Muscle of back (tissue), 13 donors: Measurements from ENCODE around the gene S100A5. TPM values are rescaled to one million over a fixed set of nuclear protein-coding genes. Genes with fewer than 3 reads are reported as not detected.
"Not testable (repeated sequence)": the region's sequence is repeated elsewhere in the genome, so short reads cannot be mapped to it uniquely, and the experiment has no call there.

Experiments used
- DNase-seq, 3 donors: peaks; one replicate each; pipeline versions ENCODE4 v3.0.0 to v3.0.0-alpha.2; 2013
- long read RNA-seq, 9 donors: transcript quantifications; one replicate each; lab custom pipeline, GENCODE V29; 2026
- polyA plus RNA-seq, 10 donors: library from polyadenylated mRNA; unstranded; fragments of 120-200 nt; gene quantifications; one replicate each; pipeline ENCODE4 v1.2.1, GENCODE V29; 2013; ENCODE audit not compliant: insufficient read length in 10 of 10

Gene S100A5
- polyA plus RNA-seq = under 1 TPM in 5 of 10 donors, not detected in 5; 0.23 to 0.65 (median 0.41) TPM
- long read RNA-seq, donor 1 = 0 reads
- long read RNA-seq, donor 2 = 0 reads
- long read RNA-seq, donor 3 = 0 reads
- long read RNA-seq, donor 4 = 0 reads
- long read RNA-seq, donor 5 = 0 reads
- long read RNA-seq, donor 6 = 0 reads
- long read RNA-seq, donor 7 = 0 reads
- long read RNA-seq, donor 8 = 0 reads
- long read RNA-seq, donor 9 = 0 reads

GRCh38 chr1:153540394-153541361, at the start of gene S100A5:
TSS of gene S100A5 (minus strand) at chr1:153540934. CDS start at chr1:153540191, 743 bp downstream.
- DNase-seq = no peak

- no peak for DNase-seq
Measured at GRCh38 chr1:153588482-153588881, 47.7 kb upstream of the S100A5 start.

GRCh38 chr1:153588033-153588432, 47.3 kb upstream of the S100A5 start:
- DNase-seq = not testable (repeated sequence)

GRCh38 chr1:153587314-153587713, 46.6 kb upstream of the S100A5 start:
- no peak for DNase-seq

GRCh38 chr1:153586347-153586746, 45.6 kb upstream of the S100A5 start:
- DNase-seq = no peak

- no peak for DNase-seq
Measured at GRCh38 chr1:153585006-153585405, 44.3 kb upstream of the S100A5 start.

GRCh38 chr1:153583976-153584375, 43.2 kb upstream of the S100A5 start:
- DNase-seq = no peak

GRCh38 chr1:153583514-153583913, 42.8 kb upstream of the S100A5 start:
- DNase-seq = not testable (repeated sequence)

- DNase-seq = not testable (repeated sequence)
Measured at GRCh38 chr1:153582836-153583235, 42.1 kb upstream of the S100A5 start.

GRCh38 chr1:153578936-153579335, 38.2 kb upstream of the S100A5 start:
- DNase-seq = no peak

- DNase-seq = peak in 1 of 3 donors; percentile 22
Measured at GRCh38 chr1:153578490-153578889, 37.8 kb upstream of the S100A5 start.

GRCh38 chr1:153577624-153578051, 36.9 kb upstream of the S100A5 start:
- no peak for DNase-seq

- no peak for DNase-seq
Measured at GRCh38 chr1:153577138-153577537, 36.4 kb upstream of the S100A5 start.

- not testable (repeated sequence) for DNase-seq
Measured at GRCh38 chr1:153575497-153575896, 34.8 kb upstream of the S100A5 start.

- not testable (repeated sequence) for DNase-seq
Measured at GRCh38 chr1:153575081-153575491, 34.4 kb upstream of the S100A5 start.

GRCh38 chr1:153573351-153573750, 32.6 kb upstream of the S100A5 start:
- no peak for DNase-seq

- DNase-seq = peak; percentile 52 to 68 (median 59)
Measured at GRCh38 chr1:153572569-153573015, 31.9 kb upstream of the S100A5 start.

GRCh38 chr1:153571706-153572105, 31.0 kb upstream of the S100A5 start:
- no peak for DNase-seq

- no peak for DNase-seq
Measured at GRCh38 chr1:153570874-153571273, 30.1 kb upstream of the S100A5 start.

GRCh38 chr1:153569465-153569864, 28.7 kb upstream of the S100A5 start:
- DNase-seq = no peak

- peak; percentile 84 to 93 (median 89) for DNase-seq
Measured at GRCh38 chr1:153568367-153569099, 27.8 kb upstream of the S100A5 start.
